HG02840 (cell line): ENCODE results near the gene ERICH6B.

Experiments
- ATAC-seq: cut with Tn5 transposase; IDR thresholded peaks from one replicate; pipeline ENCODE4 v1.9.1; 2021; ENCODE audit warnings: mild to moderate bottlenecking, moderate library complexity, moderate number of reproducible peaks; ENCODE audit not compliant: unreplicated experiment, low FRiP score

Gene ERICH6B

GRCh38 chr13:45602183-45603170 lies 13.1 kb downstream of the ERICH6B start:
- no peak for ATAC-seq

GRCh38 chr13:45601680-45602079 lies 13.9 kb downstream of the ERICH6B start:
- ATAC-seq: no peak

- no peak for ATAC-seq
These were observed 16.9 kb downstream of the ERICH6B start for GRCh38 chr13:45598597-45598996.

DNA sequence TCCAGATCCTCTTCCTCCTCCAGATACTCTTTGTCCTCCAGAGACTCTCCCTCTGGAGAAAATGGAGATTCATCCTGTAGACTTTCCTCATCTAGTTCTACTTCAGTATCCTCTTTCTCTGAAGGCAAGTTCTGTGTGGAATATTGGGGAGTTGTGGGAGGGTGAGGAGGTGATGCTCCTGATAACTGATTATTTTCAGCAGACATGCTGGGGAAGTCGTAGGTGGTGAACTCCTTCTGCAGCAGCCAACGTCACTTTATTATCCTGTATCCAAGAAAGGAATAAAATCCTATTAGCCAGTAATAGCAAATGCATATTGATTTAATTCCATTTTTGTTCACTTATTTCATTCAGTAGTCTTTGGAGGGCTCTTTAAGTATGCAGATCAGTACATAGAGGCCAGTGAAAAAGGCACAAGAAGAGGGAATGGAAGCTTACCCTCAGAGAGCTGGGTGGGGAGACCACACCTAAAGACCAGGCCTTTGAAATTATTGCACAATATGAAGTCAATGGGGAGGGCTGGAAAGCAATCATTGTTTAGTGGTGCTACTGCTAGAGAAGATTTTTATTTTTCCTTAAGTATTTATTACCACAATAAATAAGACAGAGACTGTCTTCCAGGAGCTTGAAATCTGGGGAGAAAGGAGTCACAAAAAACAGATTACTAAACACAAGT lies 18.6 kb downstream of the ERICH6B start:
- no peak for ATAC-seq

DNA sequence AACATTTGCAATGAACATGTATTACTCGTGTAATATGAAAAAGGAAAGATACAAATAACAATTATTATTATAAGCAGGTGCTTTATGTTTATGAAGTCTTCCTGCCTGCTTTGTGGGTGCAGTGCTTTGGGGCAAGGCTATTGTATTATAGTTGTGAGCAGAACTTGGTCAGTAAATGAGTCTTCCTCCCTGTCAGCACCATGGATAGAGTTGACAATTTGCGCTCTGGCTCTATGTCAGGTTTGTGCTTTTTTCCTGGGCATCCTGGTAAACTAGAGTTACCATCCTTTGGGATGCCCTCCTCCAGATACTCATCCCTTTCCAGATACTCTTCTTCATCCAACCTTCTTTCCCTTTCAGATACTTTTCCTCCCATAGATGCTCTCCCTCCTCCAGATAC lies 19.6 kb downstream of the ERICH6B start:
- no peak for ATAC-seq

DNA sequence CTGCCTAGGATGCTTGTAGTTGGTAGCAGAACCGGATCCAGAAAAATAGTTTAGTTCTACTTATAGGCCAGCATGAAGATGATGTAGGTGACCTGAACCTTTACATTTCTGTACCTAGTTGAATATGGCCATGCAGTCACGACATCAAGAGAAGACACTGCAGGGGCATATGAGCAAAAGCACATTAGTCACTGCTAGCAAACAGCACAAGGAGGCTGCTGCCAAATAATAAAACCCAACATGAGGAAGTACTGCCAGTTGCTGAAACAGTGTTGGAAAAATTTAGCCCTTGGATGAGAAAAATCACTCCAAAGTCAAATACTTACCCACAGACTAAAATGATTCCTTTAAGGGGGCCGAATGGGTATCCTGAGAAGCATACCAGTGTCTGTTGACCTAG lies 20.8 kb downstream of the ERICH6B start:
- ATAC-seq: no peak

DNA sequence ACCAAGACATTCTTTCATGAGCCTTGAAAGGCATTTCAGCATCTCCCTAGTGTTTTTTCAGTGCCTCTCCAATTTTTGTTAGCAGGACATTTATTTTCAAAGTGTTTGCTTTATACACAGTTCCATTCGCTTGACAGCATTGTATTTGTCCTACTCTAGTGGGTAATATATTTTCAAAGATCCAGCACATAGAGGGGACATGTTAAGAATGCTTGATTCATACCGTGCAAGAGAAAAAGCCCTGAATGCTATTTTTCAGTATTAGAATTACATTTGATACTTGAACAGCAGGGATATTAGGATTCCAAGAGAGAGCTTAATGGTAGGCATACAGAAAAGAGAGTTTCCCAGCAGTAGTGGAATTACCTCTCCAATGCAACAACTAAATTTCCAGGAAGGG lies 21.3 kb downstream of the ERICH6B start:
- no peak for ATAC-seq

DNA sequence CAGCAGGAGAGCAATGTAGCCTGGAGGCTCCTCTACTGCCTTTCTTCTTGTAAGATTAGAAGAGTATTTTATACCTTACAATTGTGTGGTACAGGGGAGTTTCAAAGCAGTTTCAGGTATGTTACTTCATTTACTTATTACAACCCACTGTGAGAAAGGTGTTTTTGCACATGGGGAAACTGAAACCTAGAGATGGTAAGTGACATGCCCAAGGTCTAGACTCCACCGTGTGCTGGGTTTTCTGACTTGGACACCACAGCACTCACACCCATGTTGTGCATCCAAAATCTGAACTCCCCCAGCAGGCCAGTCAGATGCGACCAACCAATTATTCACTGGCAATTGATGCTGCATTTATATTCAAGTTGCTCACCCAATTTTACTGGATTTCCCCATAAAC lies 22.8 kb downstream of the ERICH6B start:
- ATAC-seq: no peak

DNA sequence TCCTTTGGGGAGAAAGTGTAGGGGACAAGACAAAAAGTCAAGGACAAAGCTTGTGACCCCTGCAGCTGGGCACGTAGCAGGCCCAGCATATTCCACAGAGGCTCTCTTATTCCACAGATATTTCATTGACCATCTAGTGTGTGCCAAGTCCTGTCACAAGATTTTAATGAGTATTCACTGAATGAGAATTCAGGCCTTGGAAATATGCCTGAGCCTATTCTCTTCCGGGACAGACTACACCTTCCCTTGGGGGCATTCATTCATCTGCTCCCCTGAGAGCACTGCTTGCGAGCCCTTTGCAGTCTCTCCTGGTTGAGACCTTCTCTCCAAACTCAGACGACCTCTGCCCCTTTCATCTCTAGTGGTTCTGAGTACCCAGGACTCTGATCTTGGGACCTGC lies 25.5 kb downstream of the ERICH6B start:
- no peak for ATAC-seq

DNA sequence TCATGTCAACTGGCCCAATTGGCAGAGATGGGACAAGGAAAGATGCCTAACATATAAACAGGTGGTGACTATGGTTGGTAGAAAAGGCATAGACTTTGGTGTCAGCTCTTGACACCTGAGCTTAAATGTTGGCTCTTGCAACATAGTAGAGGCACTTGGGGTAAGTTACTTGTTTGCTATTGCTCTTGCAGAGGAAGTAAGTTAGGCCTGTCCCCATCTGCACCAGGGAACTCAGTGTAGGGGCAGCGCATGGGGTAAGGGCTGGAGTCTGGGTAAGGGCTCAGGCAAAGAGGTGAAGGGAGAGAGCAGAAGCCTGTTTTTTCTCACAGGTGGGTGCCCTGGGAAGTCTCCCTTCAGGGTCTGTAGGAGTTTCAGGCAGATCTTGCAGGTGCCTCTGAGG lies 27.6 kb downstream of the ERICH6B start:
- ATAC-seq: no peak

DNA sequence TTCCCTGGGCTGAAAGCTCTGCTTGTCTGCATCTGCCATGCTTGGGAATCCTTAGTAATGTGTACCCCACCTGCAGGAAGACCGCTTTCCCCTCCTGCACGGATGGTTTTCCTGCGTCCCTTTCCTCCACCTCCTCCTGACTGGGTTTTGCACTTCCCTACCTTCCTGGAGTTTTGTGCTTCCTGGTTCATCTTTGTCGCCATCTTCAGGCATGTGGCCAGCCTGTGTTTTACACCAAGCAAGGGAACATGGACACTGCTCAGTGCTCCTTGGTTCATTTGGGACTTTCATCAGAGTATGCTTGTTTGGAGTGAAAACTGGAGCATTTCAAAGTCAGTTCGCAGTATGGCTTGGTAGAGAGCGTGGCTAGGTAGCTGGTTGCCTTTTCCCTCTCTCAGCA lies 30.7 kb downstream of the ERICH6B start:
- ATAC-seq: no peak

- no peak for ATAC-seq
These were observed 33.0 kb downstream of the ERICH6B start for GRCh38 chr13:45582408-45583076.

DNA sequence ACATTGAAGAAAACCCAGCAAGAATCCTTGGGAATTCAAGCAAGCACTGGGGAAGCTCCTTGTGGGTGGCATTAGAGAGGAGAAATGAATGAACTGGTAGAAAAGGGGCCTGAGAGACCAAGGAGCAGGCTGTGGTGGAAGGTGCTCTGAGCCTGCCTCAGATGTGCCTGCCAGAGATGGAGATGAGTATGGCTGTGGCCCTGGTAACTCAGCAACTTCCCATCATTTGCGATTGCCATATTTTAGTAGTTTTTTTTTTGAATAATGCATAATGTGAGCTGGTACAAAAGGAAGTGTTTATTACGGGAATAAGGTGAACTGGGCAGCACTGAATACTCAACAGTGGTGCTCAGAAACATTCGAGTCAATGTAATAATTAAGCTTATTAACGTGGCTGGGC lies 39.1 kb downstream of the ERICH6B start:
- no peak for ATAC-seq

- no peak for ATAC-seq
These were observed 39.7 kb downstream of the ERICH6B start for GRCh38 chr13:45575830-45576180.

- no peak for ATAC-seq
These were observed 40.3 kb downstream of the ERICH6B start for GRCh38 chr13:45575146-45575829.

DNA sequence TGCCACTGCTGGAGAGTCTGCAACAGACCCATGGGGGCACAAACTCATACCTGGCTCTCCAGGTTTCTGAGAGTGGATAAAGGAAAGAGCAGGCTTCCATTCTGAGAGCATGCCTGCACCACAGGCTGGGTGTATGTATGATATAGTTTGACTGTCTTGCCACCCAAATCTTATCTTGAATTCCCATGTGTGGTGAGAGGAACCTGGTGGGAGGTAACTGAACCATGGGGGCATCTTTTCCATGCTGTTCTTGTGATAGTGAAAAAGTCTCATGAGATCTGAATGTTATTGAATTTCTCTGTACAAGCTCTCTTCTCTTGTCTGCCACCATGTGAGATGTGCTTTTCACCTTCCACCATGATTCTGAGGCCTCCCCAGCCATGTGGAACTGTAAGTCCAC lies 50.2 kb downstream of the ERICH6B start:
- ATAC-seq: no peak

- ATAC-seq: no peak
These were observed 51.3 kb downstream of the ERICH6B start for GRCh38 chr13:45564133-45564776.

DNA sequence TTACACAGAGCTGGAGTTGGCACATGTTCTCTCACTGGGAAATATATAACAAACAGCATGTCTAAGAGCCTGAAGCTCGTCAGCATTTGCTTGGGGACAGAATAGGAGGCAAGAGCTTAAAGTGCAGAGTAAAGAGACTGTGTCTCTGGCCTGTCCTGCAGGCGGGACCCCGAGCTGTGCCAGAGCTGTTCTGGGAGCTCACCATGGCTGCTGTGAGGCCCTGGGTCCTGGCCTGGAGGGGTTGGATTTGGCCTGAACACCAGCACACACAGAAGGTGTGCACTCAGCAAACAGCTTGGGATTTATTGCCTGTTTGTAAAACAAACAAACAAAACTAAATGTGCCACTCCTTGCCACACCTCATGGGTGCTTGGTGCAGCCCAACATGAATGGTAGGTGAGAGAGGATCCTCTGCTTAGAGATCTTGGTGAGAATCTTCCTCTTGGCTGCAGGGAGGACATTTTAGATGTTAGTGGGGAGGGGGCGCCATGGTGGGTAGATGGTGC lies 60.9 kb downstream of the ERICH6B start:
- no peak for ATAC-seq

DNA sequence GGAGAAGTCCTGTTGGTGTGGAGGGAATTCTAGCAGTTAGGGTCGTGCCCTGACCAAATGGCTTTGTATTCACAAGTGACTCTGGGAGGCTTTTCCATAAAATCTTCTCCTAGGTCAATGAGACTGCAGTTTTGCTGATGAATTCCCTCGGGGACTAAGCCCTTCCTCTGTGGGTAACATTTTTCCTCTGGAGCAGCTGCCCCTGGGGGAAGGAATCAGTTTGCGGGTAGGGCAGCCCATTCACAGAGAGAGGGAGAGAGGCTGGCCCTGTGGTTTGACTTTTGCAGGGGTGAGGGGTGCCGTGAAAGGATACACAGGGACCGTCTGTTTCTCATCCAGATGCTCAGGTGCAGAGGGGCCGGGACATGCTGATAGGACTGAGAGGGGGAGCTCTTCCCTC lies 67.3 kb downstream of the ERICH6B start:
- no peak for ATAC-seq

DNA sequence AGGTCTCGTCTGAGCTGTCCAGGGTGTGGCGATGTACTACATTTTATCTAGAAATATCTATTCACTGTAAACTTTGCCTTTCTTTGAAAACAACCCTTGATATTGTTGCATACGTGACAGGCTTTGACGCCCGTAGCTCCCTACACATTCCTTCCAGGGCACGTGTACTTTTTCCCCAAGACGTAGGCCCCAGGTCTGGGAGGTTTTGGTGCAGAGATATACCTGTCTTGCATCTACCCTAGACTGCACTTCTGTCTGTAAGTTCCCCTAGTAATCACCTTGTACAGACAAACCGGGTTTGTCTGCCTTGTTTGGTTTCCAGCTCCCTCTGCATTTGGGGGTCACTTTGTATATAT lies 69.2 kb downstream of the ERICH6B start:
- no peak for ATAC-seq
